Subcutaneous adipose tissue (tissue), 4 donors: ENCODE measurements around the gene NCF4. TPM values are rescaled to one million over a fixed set of nuclear protein-coding genes. Genes with fewer than 3 reads are reported as not detected.

Experiments
- CTCF ChIP-seq: fragments of 450-650 bp; IDR thresholded peaks from one replicate; pipeline ENCODE4 v1.5.1; 2016; ENCODE audit warnings: low read depth, mild to moderate bottlenecking, control low read depth, antibody characterized with exemption, moderate library complexity
- total RNA-seq, 4 donors: library from RNA; depleted of rRNA; stranded (reverse); fragments of >200 nt; gene quantifications; one replicate each; pipeline ENCODE4 v1.1.0, GENCODE V29; 2016

The NCF4 gene
- total RNA-seq, 4 donors from 2014 or later: 18.8 to 76.0 (median 39.5) TPM

- TF ChIP-seq CTCF: no peak
Observed at GRCh38 chr22:36924151-36924698, 63.4 kb downstream of the NCF4 start.

- TF ChIP-seq CTCF: no peak
Observed at GRCh38 chr22:36925388-36926290, 64.8 kb downstream of the NCF4 start.

- TF ChIP-seq CTCF: no peak
Observed at GRCh38 chr22:36926309-36926708, 65.5 kb downstream of the NCF4 start.

DNA sequence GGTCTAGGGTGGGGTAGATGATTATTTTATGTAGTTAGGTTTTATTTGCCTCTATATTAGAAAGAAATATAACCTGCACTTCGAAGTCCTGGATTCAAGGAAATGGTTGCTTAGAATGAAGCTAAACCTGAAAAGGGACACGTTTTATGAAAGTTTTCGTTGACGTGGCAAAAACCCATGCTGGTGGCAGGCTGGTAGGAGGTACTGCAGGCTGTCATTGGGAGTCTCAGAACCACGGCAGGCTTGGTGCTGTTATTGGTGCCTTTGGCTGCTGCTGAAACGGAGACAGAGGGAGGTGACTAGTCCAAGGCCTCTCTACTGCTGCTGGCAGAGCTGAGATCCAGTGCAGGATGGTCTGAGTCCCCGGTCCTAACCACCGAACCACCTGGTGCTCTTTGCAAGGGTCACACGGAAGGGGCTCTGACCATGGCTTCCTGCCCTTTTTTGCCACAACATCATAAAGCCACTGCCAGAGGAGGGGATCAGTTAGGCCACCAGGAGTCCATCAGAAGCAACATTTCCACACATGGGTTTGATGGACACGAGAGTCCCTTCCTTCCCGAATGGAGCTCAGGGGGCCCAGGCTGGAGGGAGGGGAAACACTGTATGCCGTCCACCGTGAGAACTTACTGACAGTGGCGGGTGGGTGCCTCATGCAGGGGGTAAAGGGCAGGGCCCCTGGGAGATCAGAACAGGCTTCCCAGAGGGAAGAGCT, 66.1 kb downstream of the NCF4 start:
- no peak for TF ChIP-seq CTCF

Other genes with a start within 250 kb of the NCF4 start
- not detected for gene CACNG2, start 157.3 kb upstream of the NCF4 start, total RNA-seq
- gene IFT27, start 84.9 kb upstream of the NCF4 start, total RNA-seq: 10 to 100 TPM; 10.7 to 15.9 (median 15.1) TPM
- not detected for gene PVALB, start 44.0 kb upstream of the NCF4 start, total RNA-seq
- 10 to 100 TPM in 2 of 4 donors, 1 to 10 TPM in 2; 5.8 to 11.7 (median 10.5) TPM for gene CSF2RB, start 52.6 kb downstream of the NCF4 start, total RNA-seq
- 100 to 1,000 TPM in 1 of 4 donors, 10 to 100 TPM in 3; 54.7 to 141 (median 70.5) TPM for gene TST, start 158.4 kb downstream of the NCF4 start, total RNA-seq
- gene MPST, start 158.7 kb downstream of the NCF4 start, total RNA-seq: 100 to 1,000 TPM in 3 of 4 donors, 10 to 100 TPM in 1; 61.1 to 320 (median 149) TPM
- gene KCTD17, start 190.7 kb downstream of the NCF4 start, total RNA-seq: 1 to 10 TPM; 2.9 to 8.9 (median 8.4) TPM
- not detected for gene TMPRSS6, start 248.7 kb downstream of the NCF4 start, total RNA-seq